ENCODE data around the gene NECAB3. TPM values are rescaled to one million over a fixed set of nuclear protein-coding genes. Genes with fewer than 3 reads are reported as not detected.
A peak's percentile ranks its signal among the peaks of the same experiment; 100 is the strongest.

Gene NECAB3
- total and polyA plus RNA-seq, 9 donors, result 9.2 to 166 (median 96.5) TPM

DNA sequence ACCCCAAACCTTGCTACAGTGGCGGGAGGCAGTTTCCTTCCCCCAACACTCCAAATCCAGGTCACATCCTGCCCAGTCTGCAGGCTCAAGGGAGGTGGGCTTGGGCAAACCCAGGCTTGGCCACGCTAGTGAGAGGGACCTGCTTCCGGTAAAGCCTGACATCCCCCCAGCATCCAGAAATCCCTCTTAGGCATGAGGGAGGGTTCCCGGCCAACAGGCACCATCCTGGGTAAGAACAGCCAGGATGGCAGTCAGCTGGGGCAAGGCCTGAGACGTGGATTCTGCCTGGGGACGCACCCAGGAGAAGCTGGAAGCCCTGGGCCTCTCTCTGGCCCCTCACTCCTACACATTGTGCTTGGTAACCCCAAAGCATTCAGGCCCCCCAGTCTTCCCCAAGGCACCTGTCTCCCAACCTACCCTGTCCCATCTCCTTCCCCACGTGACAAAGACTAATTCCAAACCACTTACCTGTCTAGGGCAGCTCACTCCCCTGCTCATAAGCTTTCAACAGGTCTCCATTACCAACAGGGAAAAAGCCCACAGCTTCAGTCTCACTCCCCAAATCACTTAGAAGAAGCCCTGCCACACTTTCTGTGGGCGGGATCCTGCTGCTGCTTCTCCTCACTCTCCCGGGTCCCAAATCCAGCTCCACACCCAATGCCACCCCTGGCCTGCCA is 10.0 kb downstream of the NECAB3 start:
- intact Hi-C loops (cut with DNase I), result loop anchor here in 1 of 4 donors (10.0 kb wide), 1 partner anchor 71 kb away; the partner anchor contains the start of gene ZNF341
- Histone ChIP-seq H3K9me3 (no peaks in the 10 kb centered on the region), H3K4me3 (peak overlapping the region; percentile 64), H3K36me3 (no peaks in the 10 kb centered on the region), H3K27ac (peak overlapping the region; percentile 70 to 88), H3K27me3 (no peaks in the 10 kb centered on the region), H3K4me1 (ENCODE audit: insufficient read depth) (peaks cover 9% of the 10 kb centered on the region)
- 38 to 46% (median 40%) methylated on average over 9 of the region's 9 CpGs for WGBS, 3 donors
- TF ChIP-seq EP300 (IDR thresholded peaks at IDR 0.05) (no peak), POLR2A (IDR thresholded peaks at IDR 0.05) (no peak), CTCF (IDR thresholded peaks at IDR 0.05) (no peak)
- DNase-seq, result peak in 4 of 5 donors; percentile 20 to 52 (median 38)

GRCh38 chr20:33663161-33664084 is 10.8 kb downstream of the NECAB3 start:
- WGBS, 3 donors, result 1% methylated on average over 76 to 84 of the region's 84 CpGs
- peak; percentile 77 to 88 (median 83) for DNase-seq
- intact Hi-C loops (cut with DNase I), result loop anchor here in 1 of 4 donors (10.0 kb wide), 1 partner anchor 71 kb away; the partner anchor contains the start of gene ZNF341
- Histone ChIP-seq H3K27ac (peak overlapping the region; percentile 70 to 88), H3K4me3 (peak overlapping the region; percentile 64), H3K27me3 (no peaks in the 10 kb centered on the region), H3K36me3 (no peaks in the 10 kb centered on the region), H3K9me3 (no peaks in the 10 kb centered on the region), H3K4me1 (ENCODE audit: insufficient read depth) (peaks cover 9% of the 10 kb centered on the region)
- TF ChIP-seq EP300 (IDR thresholded peaks at IDR 0.05), result no peak
- peak in 2 of 3 donors; percentile 17 to 33 for TF ChIP-seq CTCF (IDR thresholded peaks at IDR 0.05)

DNA sequence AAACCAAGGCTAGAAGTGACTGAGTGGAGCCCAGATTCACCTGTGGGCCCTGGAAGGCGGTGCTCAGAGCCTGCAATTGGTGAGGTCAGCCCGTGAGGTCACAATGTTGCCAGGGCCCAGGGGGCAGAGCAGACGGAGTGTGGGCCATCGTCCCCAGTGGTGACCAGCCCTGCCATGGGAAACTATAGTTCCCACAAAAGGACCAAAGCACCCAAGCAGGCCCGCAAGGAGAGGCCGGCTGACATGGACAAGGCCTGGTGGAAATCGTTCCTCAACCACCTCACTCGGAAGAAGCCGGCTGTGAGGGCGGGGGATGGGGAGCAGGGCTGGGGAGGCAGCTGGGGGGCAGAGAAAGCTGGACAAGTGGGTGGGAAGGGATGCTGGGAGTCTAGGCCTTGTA is 12.1 kb downstream of the NECAB3 start, which contains the start of gene C20orf144:
C20orf144 (plus strand) TSS at position 156 of the 400 bp plus-strand sequence; CDS start at position 175, 19 bp downstream.
- Histone ChIP-seq H3K9me3 (no peaks in the 10 kb centered on the region), H3K4me1 (ENCODE audit: insufficient read depth) (peaks cover 9% of the 10 kb centered on the region), H3K36me3 (no peaks in the 10 kb centered on the region), H3K27me3 (no peaks in the 10 kb centered on the region), H3K27ac (peak within 1 kb of the TSS in 1 of 2 donors; percentile 88), H3K4me3 (peak within 1 kb of the TSS; percentile 64)
- intact Hi-C loops (cut with DNase I), result loop anchor here in 1 of 4 donors (10.0 kb wide), 1 partner anchor 73 kb away; the partner anchor contains the start of gene ZNF341
- WGBS, 3 donors, result 90 to 93% (median 91%) methylated on average over 10 of the region's 10 CpGs
- no peak for TF ChIP-seq CTCF (IDR thresholded peaks at IDR 0.05)
- no peak for TF ChIP-seq POLR2A (IDR thresholded peaks at IDR 0.05)
- TF ChIP-seq EP300 (IDR thresholded peaks at IDR 0.05), result no peak
- DNase-seq, result peak; percentile 11 to 51 (median 40)

DNA sequence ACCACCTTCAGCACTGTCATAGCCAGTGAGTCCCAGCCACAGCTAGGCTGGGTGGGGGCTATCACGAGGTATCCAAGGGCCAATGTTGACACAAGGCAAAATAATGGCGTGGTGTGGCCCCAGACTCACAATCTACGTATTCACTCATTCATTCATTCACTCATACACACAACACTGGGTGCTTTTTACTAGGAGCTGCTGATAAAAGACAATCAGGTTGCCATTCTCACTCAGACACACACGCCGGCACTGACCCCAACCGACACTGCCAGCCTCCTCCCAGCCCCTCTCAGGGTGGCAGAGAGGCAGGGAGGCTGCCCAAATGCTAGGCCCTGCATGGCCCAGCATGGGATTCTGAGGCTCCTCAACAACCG is 13.6 kb downstream of the NECAB3 start:
- no peaks in the 10 kb centered on the region for H3K36me3 ChIP-seq
- WGBS, 3 donors, result 87 to 94% (median 91%) methylated on average over 7 of the region's 7 CpGs
- H3K9me3 ChIP-seq, result no peaks in the 10 kb centered on the region
- no peak overlapping the region for H3K27ac ChIP-seq
- H3K4me1 ChIP-seq (ENCODE audit: insufficient read depth), result peaks cover 5% of the 10 kb centered on the region
- TF ChIP-seq POLR2A (IDR thresholded peaks at IDR 0.05) (no peak), CTCF (IDR thresholded peaks at IDR 0.05) (no peak)
- H3K27me3 ChIP-seq, result no peaks in the 10 kb centered on the region
- no peak overlapping the region for H3K4me3 ChIP-seq
- peak in 1 of 5 donors; percentile 34 for DNase-seq
- intact Hi-C loops (cut with DNase I), result loop anchor here in 1 of 4 donors (10.0 kb wide), 1 partner anchor 74 kb away; the partner anchor contains the start of gene ZNF341

All from ovary (tissue), 9 donors.